Thymus (tissue), 11 donors: ENCODE results near the gene ANO10. TPM values are rescaled to one million over a fixed set of nuclear protein-coding genes. Genes with fewer than 3 reads are reported as not detected.
A peak's percentile ranks its signal among the peaks of the same experiment; 100 is the strongest.

Source experiments
- DNase-seq, 9 donors: peaks; one replicate each; pipeline ENCODE4 v3.0.0-alpha.2; 2013; ENCODE audit warnings: low spot score in 9 of 9, low read depth in 6 of 9, missing footprints in 1 of 9
- H3K27ac ChIP-seq, 2 donors: one replicate each; pipeline ENCODE4 v1.5.1; 2013; ENCODE audit warnings: control low read depth in 1 of 2, low read depth in 1 of 2, low read length in 1 of 2, mild to moderate bottlenecking in 1 of 2, moderate library complexity in 1 of 2
- H3K27me3 ChIP-seq, 2 donors: one replicate each; pipeline ENCODE4 v1.5.1; 2013; ENCODE audit warnings: low read length in 1 of 2; ENCODE audit not compliant: control insufficient read depth in 2 of 2, insufficient read depth in 1 of 2
- H3K36me3 ChIP-seq, 2 donors: one replicate each; pipeline ENCODE4 v1.5.1; 2013; ENCODE audit warnings: low read length in 1 of 2, mild to moderate bottlenecking in 1 of 2, moderate library complexity in 1 of 2; ENCODE audit not compliant: control insufficient read depth in 2 of 2, insufficient read depth in 2 of 2
- H3K4me1 ChIP-seq, 2 donors: one replicate each; pipeline ENCODE4 v1.5.1; 2013; ENCODE audit warnings: low read length in 2 of 2; ENCODE audit not compliant: control insufficient read depth in 2 of 2, insufficient read depth in 2 of 2
- H3K4me3 ChIP-seq, 2 donors: one replicate each; pipeline ENCODE4 v1.5.1; 2013; ENCODE audit warnings: low read length in 2 of 2, control low read depth in 1 of 2, mild to moderate bottlenecking in 1 of 2
- H3K9me3 ChIP-seq, 2 donors: one replicate each; pipeline ENCODE4 v1.5.1; 2013; ENCODE audit warnings: low read length in 1 of 2, mild to moderate bottlenecking in 1 of 2; ENCODE audit not compliant: control insufficient read depth in 2 of 2, insufficient read depth in 1 of 2
- WGBS: extraction: QIAGEN DNeasy Blood & Tissue Kit; methylation state at CpG from one replicate; pipeline ENCODE4 v1.1.7; 2013; 5-methylcytosine and 5-hydroxymethylcytosine counted together
- polyA plus RNA-seq: library from polyadenylated mRNA; stranded (reverse); fragments of 200-250 nt; gene quantifications from one replicate; pipeline ENCODE4 v1.2.3, GENCODE V29; 2013
- total RNA-seq: library from RNA; stranded (reverse); fragments of 120-200 nt; gene quantifications from one replicate; pipeline ENCODE4 v1.2.4, GENCODE V29; 2013
- donor health status: healthy.

Gene ANO10
- total and polyA plus RNA-seq, 2 donors, result 5.2 to 8.7 TPM

- H3K36me3 ChIP-seq, result no peaks in the 10 kb centered on the region
- DNase-seq, result no peak
- no peak overlapping the region for H3K27ac ChIP-seq
- 96% methylated on average over 2 of the region's 2 CpGs for WGBS
- no peak overlapping the region for H3K4me3 ChIP-seq
- peaks cover 0 to 3% of the 10 kb centered on the region in 2 donors for H3K27me3 ChIP-seq
- no peaks in the 10 kb centered on the region for H3K4me1 ChIP-seq
- no peaks in the 10 kb centered on the region for H3K9me3 ChIP-seq
Measured at GRCh38 chr3:43632269-43632733, 10.5 kb upstream of the ANO10 start.

- WGBS, result 100% methylated on average over 1 of the region's 1 CpG
Measured at GRCh38 chr3:43629741-43630140, 7.9 kb upstream of the ANO10 start.

GRCh38 chr3:43629257-43629656 lies 7.4 kb upstream of the ANO10 start:
- H3K36me3 ChIP-seq, result no peaks in the 10 kb centered on the region
- DNase-seq, result no peak
- H3K27me3 ChIP-seq, result peaks cover 0 to 3% of the 10 kb centered on the region in 2 donors
- no peak overlapping the region for H3K27ac ChIP-seq
- no peak overlapping the region for H3K4me3 ChIP-seq
- H3K9me3 ChIP-seq, result no peaks in the 10 kb centered on the region
- H3K4me1 ChIP-seq, result no peaks in the 10 kb centered on the region

More at GRCh38 chr3:43629741-43630140, 7.9 kb upstream of the ANO10 start:
- Histone ChIP-seq H3K9me3 (no peaks in the 10 kb centered on the region), H3K4me3 (no peak overlapping the region), H3K27ac (no peak overlapping the region), H3K4me1 (no peaks in the 10 kb centered on the region), H3K27me3 (peaks cover 0 to 3% of the 10 kb centered on the region in 2 donors), H3K36me3 (no peaks in the 10 kb centered on the region)
- no peak for DNase-seq

- Histone ChIP-seq H3K27me3 (peaks cover 2 to 3% of the 10 kb centered on the region in 2 donors), H3K4me1 (peaks cover 3% of the 10 kb centered on the region in 2 donors)
- 77% methylated on average over 2 of the region's 2 CpGs for WGBS
Measured at GRCh38 chr3:43627360-43627759, 5.5 kb upstream of the ANO10 start.

GRCh38 chr3:43624619-43625305 lies 3.0 kb upstream of the ANO10 start:
- no peak for DNase-seq
- no peaks in the 10 kb centered on the region for H3K9me3 ChIP-seq
- 98% methylated on average over 6 of the region's 6 CpGs for WGBS
- peaks cover 3 to 13% of the 10 kb centered on the region in 2 donors for H3K27me3 ChIP-seq
- no peak overlapping the region for H3K4me3 ChIP-seq
- H3K27ac ChIP-seq, result no peak overlapping the region
- H3K36me3 ChIP-seq, result no peaks in the 10 kb centered on the region
- peaks cover 8 to 12% of the 10 kb centered on the region in 2 donors for H3K4me1 ChIP-seq

More at GRCh38 chr3:43627360-43627759, 5.5 kb upstream of the ANO10 start:
- no peak for DNase-seq
- H3K4me3 ChIP-seq, result no peak overlapping the region
- no peak overlapping the region for H3K27ac ChIP-seq
- no peaks in the 10 kb centered on the region for H3K36me3 ChIP-seq
- H3K9me3 ChIP-seq, result no peaks in the 10 kb centered on the region

- Histone ChIP-seq H3K9me3 (no peaks in the 10 kb centered on the region), H3K4me3 (peak overlapping the region; percentile 65 to 94), H3K4me1 (peaks cover 8 to 12% of the 10 kb centered on the region in 2 donors), H3K27me3 (peaks cover 3 to 13% of the 10 kb centered on the region in 2 donors), H3K36me3 (no peaks in the 10 kb centered on the region), H3K27ac (peak overlapping the region in 1 of 2 donors; percentile 49)
- DNase-seq, result peak in 3 of 9 donors; percentile 6 to 26 (median 13)
- 21% methylated on average over 24 of the region's 24 CpGs for WGBS
Measured at GRCh38 chr3:43620831-43621655, 768 bp downstream of the ANO10 start.

GRCh38 chr3:43619588-43619987 lies 2.2 kb downstream of the ANO10 start:
- Histone ChIP-seq H3K9me3 (no peaks in the 10 kb centered on the region), H3K4me1 (peaks cover 8 to 12% of the 10 kb centered on the region in 2 donors), H3K36me3 (no peaks in the 10 kb centered on the region), H3K27me3 (peaks cover 3 to 13% of the 10 kb centered on the region in 2 donors), H3K27ac (no peak overlapping the region), H3K4me3 (no peak overlapping the region)
- DNase-seq, result no peak
- 97% methylated on average over 5 of the region's 5 CpGs for WGBS

GRCh38 chr3:43618142-43618541 lies 3.7 kb downstream of the ANO10 start:
- WGBS, result 91% methylated on average over 1 of the region's 1 CpG

GRCh38 chr3:43616034-43616433 lies 5.8 kb downstream of the ANO10 start:
- Histone ChIP-seq H3K4me1 (peaks cover under 1 to 1% of the 10 kb centered on the region in 2 donors), H3K9me3 (no peaks in the 10 kb centered on the region), H3K27me3 (peaks cover 1 to 4% of the 10 kb centered on the region in 2 donors), H3K36me3 (no peaks in the 10 kb centered on the region), H3K27ac (no peak overlapping the region), H3K4me3 (no peak overlapping the region)
- DNase-seq, result no peak
- 95% methylated on average over 5 of the region's 5 CpGs for WGBS

More at GRCh38 chr3:43618142-43618541, 3.7 kb downstream of the ANO10 start:
- no peak overlapping the region for H3K27ac ChIP-seq
- no peaks in the 10 kb centered on the region for H3K36me3 ChIP-seq
- H3K9me3 ChIP-seq, result no peaks in the 10 kb centered on the region
- no peak for DNase-seq
- peaks cover 3 to 11% of the 10 kb centered on the region in 2 donors for H3K27me3 ChIP-seq
- H3K4me3 ChIP-seq, result no peak overlapping the region
- peaks cover 8 to 12% of the 10 kb centered on the region in 2 donors for H3K4me1 ChIP-seq
